Ovary (tissue), 3 donors: ENCODE results near the gene ZNF182.

Source experiments
- CTCF ChIP-seq, 3 donors: fragments of 450-650 bp in 2 of 3; fragments of 200-600 bp in 1 of 3; IDR thresholded peaks; one replicate each; pipeline versions ENCODE4 v1.5.1 to v1.8.0; 2016 to 2022; ENCODE audit warnings: antibody characterized with exemption in 3 of 3, mild to moderate bottlenecking in 1 of 3
- POLR2A ChIP-seq: fragments of 450-650 bp; IDR thresholded peaks from one replicate; pipeline ENCODE4 v1.6.1; 2017; ENCODE audit warnings: antibody characterized with exemption, mild to moderate bottlenecking, moderate library complexity
- donor health status: DM: no; HTN: no; CAD: no.

- TF ChIP-seq CTCF (IDR thresholded peaks at IDR 0.05) (no peak), POLR2A (no peak)
These were observed 43.1 kb upstream of the ZNF182 start for GRCh38 chrX:48046846-48047245.
